HEK293 (cell line): ENCODE measurements around the gene TAPBP.

Source experiments
- CTCF ChIA-PET: fragments of 350-600 bp; formaldehyde crosslinking; extraction: SDS; loops from one replicate; lab custom pipeline; 2021; ENCODE audit warnings: antibody characterized with exemption; lab: Yijun Ruan, JAX
- POLR2A ChIA-PET: fragments of 300-600 bp; formaldehyde crosslinking; extraction: SDS; loops from one replicate; lab custom pipeline; 2020; ENCODE audit warnings: antibody characterized with exemption, inconsistent platforms; lab: Yijun Ruan, JAX
- H3K27ac ChIP-seq: fragments of 200-500 bp; sonication (Bioruptor generic); 2 replicates; pipeline ENCODE4 v1.5.1; 2014; ENCODE audit warnings: low read depth, low read length, control low read depth, inconsistent platforms; ENCODE audit errors: extremely low read depth
- H3K36me3 ChIP-seq, 2 experiments: fragments of 200-500 bp in 1 of 2; sonication (Bioruptor generic) in 1 of 2; 1 replicate in 1 of 2; 2 replicates in 1 of 2; pipeline ENCODE4 v1.5.1; 2014 to 2017; ENCODE audit warnings: inconsistent platforms in 2 of 2, low read length in 2 of 2; ENCODE audit not compliant: control insufficient read depth in 2 of 2, insufficient read depth in 1 of 2
- H3K4me1 ChIP-seq: fragments of 200-500 bp; sonication (Bioruptor generic); 2 replicates; pipeline ENCODE4 v1.5.1; 2014; ENCODE audit warnings: mild to moderate bottlenecking, low read length, inconsistent platforms; ENCODE audit not compliant: control insufficient read depth, insufficient read depth
- H3K4me3 ChIP-seq: 2 replicates; pipeline ENCODE4 v1.5.1; 2011; ENCODE audit warnings: low read depth, mild to moderate bottlenecking, control low read depth, low read length, moderate library complexity
- H3K9me3 ChIP-seq: fragments of 200-500 bp; sonication (Bioruptor generic); 2 replicates; pipeline ENCODE4 v1.5.1; 2014; ENCODE audit warnings: low read depth, low read length, inconsistent platforms; ENCODE audit not compliant: control insufficient read depth, insufficient read depth
- ATF2 ChIP-seq: fragments of 450-650 bp; formaldehyde crosslinking; IDR thresholded peaks from 2 replicates; pipeline ENCODE4 v1.5.1; 2016; ENCODE audit warnings: missing biosample characterization, missing genetic modification characterization, low read depth
- MEIS1 ChIP-seq: sonication (generic); formaldehyde crosslinking; IDR thresholded peaks from 2 replicates; pipeline ENCODE4 v1.8.1; 2022; ENCODE audit warnings: missing genetic modification reagents, mild to moderate bottlenecking, borderline replicate concordance
- PRDM10 ChIP-seq: fragments of 450-650 bp; formaldehyde crosslinking; IDR thresholded peaks from 2 replicates; pipeline ENCODE4 v1.5.1; 2016; ENCODE audit warnings: missing biosample characterization, missing genetic modification characterization
- RBAK ChIP-seq: fragments of 450-650 bp; formaldehyde crosslinking; IDR thresholded peaks from 2 replicates; pipeline ENCODE4 v1.5.1; 2016; ENCODE audit warnings: missing biosample characterization, missing genetic modification characterization
- SCRT2 ChIP-seq: fragments of 450-650 bp; formaldehyde crosslinking; IDR thresholded peaks from 2 replicates; pipeline ENCODE4 v1.5.1; 2016; ENCODE audit warnings: missing biosample characterization, missing genetic modification characterization
- TCF7L2 ChIP-seq: IDR thresholded peaks from 2 replicates; pipeline ENCODE4 v1.6.1; 2011; ENCODE audit warnings: low read depth, mild to moderate bottlenecking, inconsistent platforms, low read length, moderate library complexity, borderline replicate concordance
- ZBTB48 ChIP-seq: fragments of 450-650 bp; formaldehyde crosslinking; IDR thresholded peaks from 2 replicates; pipeline ENCODE4 v1.5.1; 2016; ENCODE audit warnings: missing biosample characterization, missing genetic modification characterization
- ZFHX2 ChIP-seq: fragments of 450-650 bp; formaldehyde crosslinking; conservative IDR thresholded peaks from 2 replicates; pipeline ENCODE4 v1.5.1; 2016; ENCODE audit warnings: missing biosample characterization, missing genetic modification characterization
- ZFP69B ChIP-seq: fragments of 450-650 bp; formaldehyde crosslinking; IDR thresholded peaks from 2 replicates; pipeline ENCODE4 v1.5.1; 2016; ENCODE audit warnings: missing biosample characterization, missing genetic modification characterization
- ZNF148 ChIP-seq: fragments of 450-650 bp; formaldehyde crosslinking; IDR thresholded peaks from 2 replicates; pipeline ENCODE4 v1.5.0; 2017; ENCODE audit warnings: missing biosample characterization, missing genetic modification characterization, borderline replicate concordance
- ZNF184 ChIP-seq: fragments of 450-650 bp; IDR thresholded peaks from 2 replicates; pipeline ENCODE4 v1.5.1; 2018; ENCODE audit warnings: missing biosample characterization, mild to moderate bottlenecking, missing genetic modification characterization
- ZNF362 ChIP-seq: fragments of 450-650 bp; formaldehyde crosslinking; IDR thresholded peaks from 2 replicates; pipeline ENCODE4 v1.5.1; 2016; ENCODE audit warnings: missing biosample characterization, missing genetic modification characterization
- ZNF37A ChIP-seq: fragments of 450-650 bp; IDR thresholded peaks from 2 replicates; pipeline ENCODE4 v1.5.1; 2018; ENCODE audit warnings: missing biosample characterization, missing genetic modification characterization
- ZNF548 ChIP-seq: fragments of 450-650 bp; formaldehyde crosslinking; IDR thresholded peaks from 2 replicates; pipeline ENCODE4 v1.5.1; 2016; ENCODE audit warnings: missing biosample characterization, missing genetic modification characterization
- ZNF561 ChIP-seq: fragments of 450-650 bp; IDR thresholded peaks from 2 replicates; pipeline ENCODE4 v1.5.1; 2018; ENCODE audit warnings: missing biosample characterization, missing genetic modification characterization, borderline replicate concordance
- ZNF596 ChIP-seq: fragments of 450-650 bp; IDR thresholded peaks from 2 replicates; pipeline ENCODE4 v1.5.0; 2018; ENCODE audit warnings: missing biosample characterization, mild to moderate bottlenecking, missing genetic modification characterization, moderate library complexity
- ZNF670 ChIP-seq: fragments of 450-650 bp; formaldehyde crosslinking; IDR thresholded peaks from 2 replicates; pipeline ENCODE4 v1.5.1; 2016; ENCODE audit warnings: missing biosample characterization, missing genetic modification characterization, low read depth
- ZNF837 ChIP-seq: fragments of 450-650 bp; formaldehyde crosslinking; IDR thresholded peaks from 2 replicates; pipeline ENCODE4 v1.5.1; 2016; ENCODE audit warnings: missing biosample characterization, missing genetic modification characterization
- ZSCAN23 ChIP-seq: fragments of 450-650 bp; formaldehyde crosslinking; IDR thresholded peaks from 2 replicates; pipeline ENCODE4 v1.5.1; 2016; ENCODE audit warnings: missing biosample characterization, missing genetic modification characterization

TAPBP gene

GRCh38 chr6:33339193-33339592 lies 25.3 kb upstream of the TAPBP start:
- Histone ChIP-seq H3K36me3 (no peaks in the 10 kb centered on the region), H3K4me1 (no peaks in the 10 kb centered on the region), H3K4me3 (no peak overlapping the region), H3K9me3 (no peaks in the 10 kb centered on the region), H3K27ac (no peak overlapping the region)
- ChIA-PET POLR2A (interaction anchor here (1.2 kb wide), 1 partner anchor 367 kb away, joined by 3 read pairs; no protein-coding TSS in a partner anchor), CTCF (no interaction called here)
- TF ChIP-seq SCRT2, result peak; percentile 68; the same call in 1 of the 2 replicates
- no peak for TF ChIP-seq ZBTB48 (tag by site-specific recombination)

- CTCF ChIA-PET, result interaction anchor here (1.1 to 1.3 kb wide), 3 partner anchors 8 to 57 kb away, joined by 3 to 5 read pairs (median 4); no protein-coding TSS in a partner anchor
- POLR2A ChIA-PET, result interaction anchor here (1.1 kb wide), 1 partner anchor 23 kb away, joined by 3 read pairs; no protein-coding TSS in a partner anchor
Measured at GRCh38 chr6:33336495-33336894, 22.6 kb upstream of the TAPBP start.

GRCh38 chr6:33335916-33336315 lies 22.0 kb upstream of the TAPBP start:
- no peaks in the 10 kb centered on the region for H3K36me3 ChIP-seq
- no peak overlapping the region for H3K4me3 ChIP-seq
- CTCF ChIA-PET, result interaction anchor here (0.6 to 1.3 kb wide), 5 partner anchors 9 to 454 kb away, joined by 3 to 5 read pairs (median 4); no protein-coding TSS in a partner anchor
- TF ChIP-seq ZNF148 (tag by site-specific recombination), result no peak
- 0 out of 2 replicates have a peak, but pooled peaks have one; percentile 13 for TF ChIP-seq PRDM10
- H3K27ac ChIP-seq, result no peak overlapping the region
- H3K9me3 ChIP-seq, result no peaks in the 10 kb centered on the region
- no peaks in the 10 kb centered on the region for H3K4me1 ChIP-seq
- POLR2A ChIA-PET, result interaction anchor here (1.1 kb wide), 1 partner anchor 23 kb away, joined by 3 read pairs; no protein-coding TSS in a partner anchor

More at GRCh38 chr6:33336495-33336894, 22.6 kb upstream of the TAPBP start:
- Histone ChIP-seq H3K4me3 (no peak overlapping the region), H3K4me1 (no peaks in the 10 kb centered on the region), H3K36me3 (no peaks in the 10 kb centered on the region), H3K27ac (no peak overlapping the region), H3K9me3 (no peaks in the 10 kb centered on the region)
- TF ChIP-seq MEIS1 (CRISPR knock-in tag) (no peak), RBAK (tag by site-specific recombination) (0 out of 2 replicates have a peak, but pooled peaks have one; percentile 42)
- TF ChIP-seq, all 188 proteins: peak for 1

GRCh38 chr6:33333666-33334065 lies 19.8 kb upstream of the TAPBP start:
- H3K9me3 ChIP-seq, result no peaks in the 10 kb centered on the region
- H3K4me1 ChIP-seq, result no peaks in the 10 kb centered on the region
- no peak overlapping the region for H3K27ac ChIP-seq
- no peak overlapping the region for H3K4me3 ChIP-seq
- no peaks in the 10 kb centered on the region for H3K36me3 ChIP-seq
- ChIA-PET POLR2A (interaction anchor here (1.1 kb wide), 1 partner anchor 351 kb away, joined by 3 read pairs; no protein-coding TSS in a partner anchor), CTCF (no interaction called here)
- TF ChIP-seq ZNF837 (tag by site-specific recombination) (no peak), ZNF37A (tag by site-specific recombination) (no peak), ZSCAN23 (tag by site-specific recombination) (no peak), ZFP69B (tag by site-specific recombination) (no peak), ZNF670 (no peak), ZFHX2 (tag by site-specific recombination) (no peak), ZNF596 (tag by site-specific recombination) (no peak), ZNF362 (tag by site-specific recombination) (no peak), ZNF561 (no peak), ATF2 (tag by site-specific recombination) (no peak), TCF7L2 (no peak), ZNF184 (tag by site-specific recombination) (no peak), ZNF548 (tag by site-specific recombination) (no peak)
